GM11168 (cell line): ENCODE results near the gene MT2A.

Experiments used
- in situ Hi-C: fragments of 300-500 bp; cut with MboI; formaldehyde crosslinking; loops from one replicate; pipeline ENCODE4 v1.12.0; 2022; ENCODE audit warnings: low sequenced_read_pairs; ENCODE audit not compliant: unreplicated experiment

MT2A gene

GRCh38 chr16:56593573-56594291 is 14.7 kb upstream of the MT2A start:
- in situ Hi-C loops, result no loop called here

GRCh38 chr16:56594292-56594619 is 14.1 kb upstream of the MT2A start:
- in situ Hi-C loops, result no loop called here

GRCh38 chr16:56600398-56600999 is 7.9 kb upstream of the MT2A start:
- in situ Hi-C loops, result no loop called here

GRCh38 chr16:56601325-56601724 is 7.1 kb upstream of the MT2A start:
- in situ Hi-C loops, result no loop called here

GRCh38 chr16:56603589-56603988 is 4.8 kb upstream of the MT2A start:
- in situ Hi-C loops, result no loop called here

- in situ Hi-C loops, result no loop called here
Observed at GRCh38 chr16:56604966-56605365, 3.4 kb upstream of the MT2A start.

- in situ Hi-C loops, result no loop called here
Observed at GRCh38 chr16:56605475-56605874, 2.9 kb upstream of the MT2A start.

GRCh38 chr16:56606071-56606475 is 2.3 kb upstream of the MT2A start:
- in situ Hi-C loops, result no loop called here

- in situ Hi-C loops, result no loop called here
Observed at GRCh38 chr16:56606476-56607108, 1.8 kb upstream of the MT2A start.

GRCh38 chr16:56607109-56607618 is 1.2 kb upstream of the MT2A start:
- in situ Hi-C loops, result no loop called here

GRCh38 chr16:56607675-56608042 is 725 bp upstream of the MT2A start:
- in situ Hi-C loops, result no loop called here

- in situ Hi-C loops, result no loop called here
Observed at GRCh38 chr16:56608876-56609462, 585 bp downstream of the MT2A start.

- in situ Hi-C loops, result no loop called here
Observed at GRCh38 chr16:56609463-56609921, 1.1 kb downstream of the MT2A start.

- in situ Hi-C loops, result no loop called here
Observed at GRCh38 chr16:56610017-56610608, 1.7 kb downstream of the MT2A start.

- in situ Hi-C loops, result no loop called here
Observed at GRCh38 chr16:56610609-56611111, 2.3 kb downstream of the MT2A start.

- in situ Hi-C loops, result no loop called here
Observed at GRCh38 chr16:56611281-56611833, 3.0 kb downstream of the MT2A start.

GRCh38 chr16:56613706-56614105 is 5.3 kb downstream of the MT2A start:
- in situ Hi-C loops, result no loop called here

GRCh38 chr16:56614549-56614991 is 6.2 kb downstream of the MT2A start:
- in situ Hi-C loops, result no loop called here

- in situ Hi-C loops, result no loop called here
Observed at GRCh38 chr16:56615353-56615752, 7.0 kb downstream of the MT2A start.

GRCh38 chr16:56616608-56617211 is 8.3 kb downstream of the MT2A start:
- in situ Hi-C loops, result no loop called here
